IgD-negative memory B cell (primary cell): ENCODE data around the gene TNFAIP1. TPM values are rescaled to one million over a fixed set of nuclear protein-coding genes. Genes with fewer than 3 reads are reported as not detected.

Source experiments
- H3K27ac Mint-ChIP-seq, 3 donors: one replicate each; pipeline ENCODE4 v1.8.0; 2020 to 2022; ENCODE audit warnings: mild to moderate bottlenecking in 3 of 3, mixed read lengths in 3 of 3, moderate library complexity in 1 of 3
- H3K27me3 Mint-ChIP-seq: one replicate; pipeline ENCODE4 v1.8.0; 2021; ENCODE audit warnings: mixed read lengths
- H3K36me3 Mint-ChIP-seq: one replicate; pipeline ENCODE4 v1.8.0; 2020; ENCODE audit warnings: mild to moderate bottlenecking, mixed read lengths
- H3K4me1 Mint-ChIP-seq, 3 donors: one replicate each; pipeline ENCODE4 v1.8.0; 2020 to 2022; ENCODE audit warnings: mixed read lengths in 3 of 3, mild to moderate bottlenecking in 1 of 3
- H3K4me3 Mint-ChIP-seq, 4 donors: one replicate each; pipeline ENCODE4 v1.8.0; 2020 to 2022; ENCODE audit warnings: mild to moderate bottlenecking in 4 of 4, mixed read lengths in 4 of 4, moderate library complexity in 3 of 4
- H3K9me3 Mint-ChIP-seq, 3 donors: one replicate each; pipeline ENCODE4 v1.8.0; 2020 to 2021; ENCODE audit warnings: mixed read lengths in 3 of 3, mild to moderate bottlenecking in 1 of 3
- polyA plus RNA-seq: library from polyadenylated mRNA; unstranded; fragments of 300-500 nt; fragmentation: Illumina TruSeq; gene quantifications from one replicate; pipeline ENCODE4 v1.2.3, GENCODE V29; 2021

TNFAIP1 gene
- polyA plus RNA-seq, 1 donor from 2014 or later: 11.1 TPM

GRCh38 chr17:28345419-28346198 lies 10.0 kb downstream of the TNFAIP1 start:
- H3K4me1 Mint-ChIP-seq: no peaks in the 10 kb centered on the region
- peaks cover 2% of the 10 kb centered on the region for H3K36me3 Mint-ChIP-seq
- peak overlapping the region in 1 of 3 donors; percentile 33 for H3K27ac Mint-ChIP-seq
- no peaks in the 10 kb centered on the region for H3K27me3 Mint-ChIP-seq
- H3K4me3 Mint-ChIP-seq: no peak overlapping the region
- no peaks in the 10 kb centered on the region for H3K9me3 Mint-ChIP-seq

DNA sequence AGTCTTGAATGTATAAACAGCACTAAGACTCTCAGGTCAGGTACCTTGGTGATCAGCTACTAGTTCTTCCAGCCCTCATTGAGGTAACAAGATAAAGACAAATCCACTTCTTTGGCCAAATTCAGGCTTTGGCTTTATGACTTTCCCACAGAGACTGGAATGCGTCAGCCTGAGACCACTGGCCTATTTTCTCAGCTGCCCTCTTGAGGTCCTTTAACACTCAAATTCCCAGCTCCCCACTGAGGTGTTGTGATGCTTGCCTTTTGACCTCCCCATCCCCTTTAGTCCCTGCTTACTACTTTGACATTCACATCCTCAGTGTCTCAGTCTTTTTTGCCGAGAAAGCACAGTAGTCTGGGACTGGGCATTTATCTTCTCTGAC lies 10.6 kb downstream of the TNFAIP1 start:
- H3K27ac Mint-ChIP-seq: peak overlapping the region in 1 of 3 donors; percentile 33
- H3K9me3 Mint-ChIP-seq: no peaks in the 10 kb centered on the region
- H3K4me1 Mint-ChIP-seq: no peaks in the 10 kb centered on the region
- no peaks in the 10 kb centered on the region for H3K27me3 Mint-ChIP-seq
- H3K36me3 Mint-ChIP-seq: peaks cover 2% of the 10 kb centered on the region
- H3K4me3 Mint-ChIP-seq: no peak overlapping the region

GRCh38 chr17:28346746-28347246 lies 11.2 kb downstream of the TNFAIP1 start:
- Mint-ChIP-seq H3K27ac (peak overlapping the region in 2 of 3 donors; percentile 33 to 46), H3K4me1 (no peaks in the 10 kb centered on the region), H3K36me3 (peaks cover 2% of the 10 kb centered on the region), H3K27me3 (no peaks in the 10 kb centered on the region), H3K4me3 (no peak overlapping the region), H3K9me3 (no peaks in the 10 kb centered on the region)

- Mint-ChIP-seq H3K36me3 (peaks cover 2% of the 10 kb centered on the region), H3K27ac (no peak overlapping the region), H3K27me3 (no peaks in the 10 kb centered on the region), H3K9me3 (no peaks in the 10 kb centered on the region), H3K4me1 (no peaks in the 10 kb centered on the region), H3K4me3 (no peak overlapping the region)
Measured at GRCh38 chr17:28347261-28347891, 11.8 kb downstream of the TNFAIP1 start.

- no peak overlapping the region for H3K27ac Mint-ChIP-seq
- no peaks in the 10 kb centered on the region for H3K27me3 Mint-ChIP-seq
- H3K9me3 Mint-ChIP-seq: no peaks in the 10 kb centered on the region
- H3K36me3 Mint-ChIP-seq: peaks cover 2% of the 10 kb centered on the region
- H3K4me3 Mint-ChIP-seq: no peak overlapping the region
- H3K4me1 Mint-ChIP-seq: no peaks in the 10 kb centered on the region
Measured at GRCh38 chr17:28348979-28349378, 13.4 kb downstream of the TNFAIP1 start.

GRCh38 chr17:28350271-28350670 lies 14.7 kb downstream of the TNFAIP1 start:
- no peaks in the 10 kb centered on the region for H3K4me1 Mint-ChIP-seq
- no peak overlapping the region for H3K4me3 Mint-ChIP-seq
- H3K9me3 Mint-ChIP-seq: no peaks in the 10 kb centered on the region
- H3K27me3 Mint-ChIP-seq: no peaks in the 10 kb centered on the region
- peaks cover 2% of the 10 kb centered on the region for H3K36me3 Mint-ChIP-seq
- H3K27ac Mint-ChIP-seq: no peak overlapping the region

DNA sequence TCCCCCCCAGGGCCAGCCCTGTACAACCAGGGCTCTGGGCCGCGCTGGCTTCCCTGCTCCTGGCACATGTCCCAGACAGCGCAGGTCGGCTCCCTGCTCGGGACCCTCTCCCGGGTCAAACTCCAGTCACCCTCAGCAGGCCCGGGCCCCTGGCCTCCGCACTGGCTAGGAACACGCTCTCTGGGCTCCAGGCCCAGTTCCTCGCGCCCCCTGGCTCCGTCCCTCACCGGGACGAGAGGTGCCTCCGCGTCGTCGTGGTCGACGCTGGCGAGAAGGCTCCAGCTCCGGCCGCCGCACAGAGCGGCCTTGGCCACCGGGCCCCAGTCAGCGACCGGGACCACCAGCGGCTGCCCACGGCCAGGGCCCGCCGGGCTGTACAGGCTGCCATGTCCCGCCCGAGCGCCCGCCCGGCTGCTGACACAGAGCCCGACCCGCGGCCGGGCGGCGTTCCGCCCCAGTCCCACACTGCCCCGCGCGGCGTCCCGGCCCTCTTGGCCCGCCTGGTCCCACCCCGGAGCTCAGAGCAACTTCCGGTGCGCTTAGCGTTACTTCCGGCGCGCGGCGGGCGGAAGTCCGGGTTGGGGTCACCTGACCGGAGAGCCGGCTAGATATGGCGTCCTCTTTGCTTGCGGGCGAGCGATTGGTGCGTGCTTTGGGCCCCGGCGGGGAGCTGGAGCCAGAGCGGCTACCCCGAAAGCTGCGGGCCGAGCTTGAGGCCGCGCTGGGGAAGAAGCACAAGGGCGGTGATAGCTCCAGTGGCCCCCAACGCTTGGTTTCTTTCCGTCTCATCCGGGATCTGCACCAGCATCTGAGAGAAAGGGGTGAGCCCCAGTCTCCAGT lies 21.7 kb downstream of the TNFAIP1 start, which contains the start of gene POLDIP2:
POLDIP2 (minus strand) TSS at position 467 of the 840 bp plus-strand sequence; CDS start at position 388, 79 bp downstream.
- no peaks in the 10 kb centered on the region for H3K27me3 Mint-ChIP-seq
- peak within 1 kb of the TSS; percentile 94 to 98 (median 97) for H3K27ac Mint-ChIP-seq
- H3K36me3 Mint-ChIP-seq: peaks cover 3% of the 10 kb centered on the region
- H3K4me3 Mint-ChIP-seq: peak within 1 kb of the TSS; percentile 96 to 99 (median 96)
- H3K9me3 Mint-ChIP-seq: no peaks in the 10 kb centered on the region
- H3K4me1 Mint-ChIP-seq: peaks cover 11 to 22% (median 16%) of the 10 kb centered on the region in 3 donors

DNA sequence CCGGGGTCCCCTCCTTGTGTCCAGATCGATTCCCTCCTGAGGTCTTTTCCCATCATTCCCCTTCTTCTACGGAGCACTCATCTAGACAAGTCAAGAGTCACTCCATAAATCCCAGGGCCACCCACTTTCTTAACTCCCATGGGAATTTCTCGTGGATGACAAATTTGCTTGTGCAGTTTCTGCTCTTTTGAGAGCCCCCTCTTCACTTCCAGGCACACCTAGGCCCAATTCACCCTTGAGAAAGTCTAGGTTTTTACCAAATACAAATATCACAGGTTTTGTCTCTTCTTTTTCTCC lies 22.3 kb downstream of the TNFAIP1 start:
- peak overlapping the region; percentile 94 to 98 (median 97) for H3K27ac Mint-ChIP-seq
- peaks cover 11 to 22% (median 16%) of the 10 kb centered on the region in 3 donors for H3K4me1 Mint-ChIP-seq
- H3K9me3 Mint-ChIP-seq: no peaks in the 10 kb centered on the region
- H3K4me3 Mint-ChIP-seq: peak overlapping the region; percentile 96 to 99 (median 96)
- H3K36me3 Mint-ChIP-seq: peaks cover 3% of the 10 kb centered on the region
- no peaks in the 10 kb centered on the region for H3K27me3 Mint-ChIP-seq

- peak overlapping the region in 1 of 3 donors; percentile 32 for H3K27ac Mint-ChIP-seq
- peaks cover 2 to 3% (median 3%) of the 10 kb centered on the region in 3 donors for H3K4me1 Mint-ChIP-seq
- H3K4me3 Mint-ChIP-seq: peak overlapping the region in 1 of 4 donors; percentile 23
- peaks cover 3% of the 10 kb centered on the region for H3K36me3 Mint-ChIP-seq
- H3K27me3 Mint-ChIP-seq: no peaks in the 10 kb centered on the region
- no peaks in the 10 kb centered on the region for H3K9me3 Mint-ChIP-seq
Measured at GRCh38 chr17:28363186-28363585, 27.6 kb downstream of the TNFAIP1 start.

- no peak overlapping the region for H3K27ac Mint-ChIP-seq
- H3K27me3 Mint-ChIP-seq: no peaks in the 10 kb centered on the region
- no peak overlapping the region for H3K4me3 Mint-ChIP-seq
Measured at GRCh38 chr17:28363776-28364650, 28.5 kb downstream of the TNFAIP1 start.

GRCh38 chr17:28364665-28365363 lies 29.3 kb downstream of the TNFAIP1 start, which contains the start of gene SEBOX:
Gene SEBOX (minus strand): TSS chr17:28365199. CDS start chr17:28365151, 48 bp downstream.
- peaks cover 3% of the 10 kb centered on the region for H3K36me3 Mint-ChIP-seq
- H3K27ac Mint-ChIP-seq: no peak within 1 kb of the TSS
- no peaks in the 10 kb centered on the region for H3K9me3 Mint-ChIP-seq
- no peaks in the 10 kb centered on the region for H3K4me1 Mint-ChIP-seq
- H3K4me3 Mint-ChIP-seq: no peak within 1 kb of the TSS
- no peaks in the 10 kb centered on the region for H3K27me3 Mint-ChIP-seq

More at GRCh38 chr17:28363776-28364650, 28.5 kb downstream of the TNFAIP1 start:
- Mint-ChIP-seq H3K36me3 (peaks cover 3% of the 10 kb centered on the region), H3K4me1 (no peaks in the 10 kb centered on the region), H3K9me3 (no peaks in the 10 kb centered on the region)

DNA sequence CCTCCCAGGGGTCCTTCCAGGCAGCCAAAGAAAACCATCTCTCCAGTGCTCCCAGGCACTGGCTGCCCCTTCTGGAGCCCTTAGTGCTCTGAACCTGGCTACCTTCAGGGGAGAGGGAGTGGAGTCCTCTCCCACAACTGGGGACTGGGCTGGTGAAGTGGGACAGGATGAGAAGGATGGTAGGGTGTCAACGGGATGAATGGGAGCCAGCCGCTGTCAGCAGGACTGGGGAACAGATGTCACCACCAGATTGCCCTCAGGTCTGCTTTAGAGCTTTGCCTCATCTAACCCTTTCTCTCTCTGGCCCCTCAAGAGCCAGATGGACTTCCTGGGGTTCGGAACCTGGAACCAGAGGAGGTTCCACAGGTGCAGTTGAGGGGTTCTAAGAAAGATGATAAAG lies 29.9 kb downstream of the TNFAIP1 start:
- Mint-ChIP-seq H3K9me3 (no peaks in the 10 kb centered on the region), H3K4me3 (no peak overlapping the region), H3K27ac (no peak overlapping the region), H3K36me3 (peaks cover 3% of the 10 kb centered on the region), H3K4me1 (no peaks in the 10 kb centered on the region), H3K27me3 (no peaks in the 10 kb centered on the region)

- Mint-ChIP-seq H3K36me3 (no peaks in the 10 kb centered on the region), H3K27ac (peak overlapping the region in 2 of 3 donors; percentile 50 to 65), H3K4me1 (peaks cover 0 to 6% (median 6%) of the 10 kb centered on the region in 3 donors), H3K4me3 (peak overlapping the region in 1 of 4 donors; percentile 32), H3K27me3 (no peaks in the 10 kb centered on the region), H3K9me3 (no peaks in the 10 kb centered on the region)
Measured at GRCh38 chr17:28366605-28367004, 31.0 kb downstream of the TNFAIP1 start.
